Measurements from ENCODE around the gene RBM39. TPM values are rescaled to one million over a fixed set of nuclear protein-coding genes. Genes with fewer than 3 reads are reported as not detected.
A peak's percentile ranks its signal among the peaks of the same experiment; 100 is the strongest.

RBM39 gene
- total and polyA plus RNA-seq, 2 of the 13 experiments (the other 11 are each of a cell fraction or from before 2014, with no cell fraction given), result 788 to 920 TPM

DNA sequence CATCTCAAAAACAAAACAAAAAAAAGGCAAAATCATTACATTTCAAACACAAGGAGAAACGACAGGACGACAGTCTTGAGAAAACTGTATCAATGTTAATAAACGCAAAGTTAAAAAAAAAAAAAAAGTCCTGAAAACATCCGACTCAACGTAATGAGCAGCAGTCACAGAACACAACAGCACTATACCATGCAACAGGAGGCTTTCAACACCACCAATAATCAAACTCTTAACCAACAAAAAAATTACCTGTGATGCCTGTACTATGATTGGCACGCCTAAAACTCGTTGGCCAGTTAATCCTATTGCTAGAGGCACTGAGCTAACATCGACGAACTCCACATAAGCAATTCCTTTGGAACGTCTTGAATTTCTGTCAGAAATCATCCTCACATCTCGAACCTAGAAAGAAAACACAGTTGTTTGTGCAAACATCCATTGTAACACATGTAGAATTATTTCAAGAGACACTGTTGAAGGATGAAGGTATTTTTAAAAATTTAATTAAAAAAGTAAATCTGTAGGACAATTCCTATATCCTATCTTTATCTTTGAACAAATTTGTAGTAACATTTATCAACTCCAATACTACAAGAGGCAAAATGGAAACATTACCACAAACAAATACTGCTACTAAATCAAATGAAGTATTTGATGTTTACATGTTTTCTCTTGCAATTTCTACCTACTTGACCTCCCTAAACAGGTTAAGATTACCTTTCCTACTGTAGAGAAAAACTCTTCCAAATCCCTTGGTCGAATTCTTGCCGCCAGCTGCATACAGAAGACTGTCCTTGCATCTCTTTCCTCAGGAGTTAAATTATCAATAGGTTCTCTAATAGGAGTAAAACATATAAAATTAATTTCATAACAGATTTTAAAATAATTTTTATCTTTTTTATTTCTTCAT is 17.5 kb downstream of the RBM39 start:
- no peak overlapping the region for H3K9ac ChIP-seq (ENCODE audit: insufficient read depth, low read depth, low read length)
- in situ Hi-C loops (cut with HindIII; ENCODE audit: extremely low pct_ligation_motif_present, low pct_unique_long_range_greater_than_20kb), result no loop called here
- FAIRE-seq, result no peak
- H3K9me3 ChIP-seq (ENCODE audit: low read length), result no peaks in the 10 kb centered on the region
- peaks cover 86% of the 10 kb centered on the region for H3K79me2 ChIP-seq (ENCODE audit: insufficient read depth, low read length)
- no TSS peak for BruUV-seq (replicated peaks)
- 0 out of 3 replicates have a peak, but pooled peaks have one; percentile 1 for ATAC-seq
- ChIA-PET POLR2A (interaction anchor here (0.9 to 16.7 kb wide), 5 partner anchors 9 to 18 kb away, joined by 3 to 319 read pairs (median 5); partner anchors contain the start of genes NFS1, RBM39 and ROMO1), CTCF (ENCODE audit: low intra/inter-chr PET ratio, low total read pairs) (no interaction called here)
- no peaks in the 10 kb centered on the region for H3K27me3 ChIP-seq (ENCODE audit: control insufficient read depth in 1 of 2, insufficient read depth in 2 of 2, low read length in 2 of 2)
- H2AFZ ChIP-seq (ENCODE audit: low read length), result no peak overlapping the region
- DNase-seq (ENCODE audit: low spot score), result no peak
- WGBS (ENCODE audit: low lambda C conversion rate), result 97% methylated on average over 13 of the region's 13 CpGs
- intact Hi-C loops (cut with micrococcal nuclease; ENCODE audit: unreplicated experiment), result no loop called here
- H3K4me3 ChIP-seq (replicated peaks in 1 of 3; ENCODE audit: insufficient read depth in 1 of 3, low read depth in 2 of 3, low read length in 3 of 3), result no peak overlapping the region
- no peak overlapping the region for H3K27ac ChIP-seq (ENCODE audit: extremely low read length, insufficient read depth, low read length)
- H3K4me1 ChIP-seq (ENCODE audit: insufficient read depth, low read length), result 0 out of 2 replicates have a peak, but pooled peaks cover 5% of the 10 kb centered on the region
- peaks cover 64 to 93% of the 10 kb centered on the region in 2 experiments for H3K36me3 ChIP-seq (replicated peaks in 1 of 2; ENCODE audit: control insufficient read depth in 1 of 2, insufficient read depth in 2 of 2, low read length in 2 of 2)
- H3K4me2 ChIP-seq (ENCODE audit: low read depth, low read length), result no peak overlapping the region
- peaks cover 97% of the 10 kb centered on the region for H4K20me1 ChIP-seq (ENCODE audit: insufficient read depth, low read length)
- TF ChIP-seq ZBTB38 (CRISPR knock-in tag; IDR thresholded peaks at IDR 0.05) (no peak), NR2F1 (CRISPR knock-in tag; IDR thresholded peaks at IDR 0.05) (0 out of 4 replicates have a peak, but pooled peaks of 1 of the 2 experiments have one; percentile 35), ZBTB26 (CRISPR knock-in tag; IDR thresholded peaks at IDR 0.05; ENCODE audit: borderline replicate concordance) (no peak), MAFF (IDR thresholded peaks at IDR 0.05; ENCODE audit: low read depth, low read length) (peak; percentile 69), MAFK (conservative IDR thresholded peaks at IDR 0.05 in 1 of 2, IDR thresholded peaks at IDR 0.05 in 1 of 2; ENCODE audit: low read length in 2 of 2) (peak; percentile 80 to 81), ERF (CRISPR knock-in tag; IDR thresholded peaks at IDR 0.05) (0 out of 2 replicates have a peak, but pooled peaks have one; percentile 2), POLR2AphosphoS2 (IDR thresholded peaks at IDR 0.05; ENCODE audit: low read depth, low read length) (peak; percentile 93), RBM22 (optimal IDR thresholded peaks at IDR 0.05; ENCODE audit: low read length) (peak; percentile 91), POLR2G (IDR thresholded peaks at IDR 0.05; ENCODE audit: low read depth, low read length) (peak; percentile 26), PRPF4 (IDR thresholded peaks at IDR 0.05; ENCODE audit: low read depth, low read length, poor library complexity, severe bottlenecking) (peak; percentile 54), ZFX (CRISPR knock-in tag; IDR thresholded peaks at IDR 0.05; ENCODE audit: low read depth) (0 out of 2 replicates have a peak, but pooled peaks have one; percentile 8), NFE2 (CRISPR knock-in tag; IDR thresholded peaks at IDR 0.05) (no peak), BATF2 (CRISPR knock-in tag; IDR thresholded peaks at IDR 0.05) (no peak), RBFOX2 (IDR thresholded peaks at IDR 0.05; ENCODE audit: low read depth, low read length) (peak; percentile 68), AGO2 (optimal IDR thresholded peaks at IDR 0.05; ENCODE audit: low read depth, low read length) (peak; percentile 59), ATF4 (CRISPR knock-in tag; IDR thresholded peaks at IDR 0.05) (peak in 1 of 2 experiments; percentile 31; a peak in 1 of 4 replicates), PAF1 (CRISPR knock-in tag; IDR thresholded peaks at IDR 0.05) (peak; percentile 76; the same call in 1 of the 2 replicates)
- TF ChIP-seq, protein P1, sequence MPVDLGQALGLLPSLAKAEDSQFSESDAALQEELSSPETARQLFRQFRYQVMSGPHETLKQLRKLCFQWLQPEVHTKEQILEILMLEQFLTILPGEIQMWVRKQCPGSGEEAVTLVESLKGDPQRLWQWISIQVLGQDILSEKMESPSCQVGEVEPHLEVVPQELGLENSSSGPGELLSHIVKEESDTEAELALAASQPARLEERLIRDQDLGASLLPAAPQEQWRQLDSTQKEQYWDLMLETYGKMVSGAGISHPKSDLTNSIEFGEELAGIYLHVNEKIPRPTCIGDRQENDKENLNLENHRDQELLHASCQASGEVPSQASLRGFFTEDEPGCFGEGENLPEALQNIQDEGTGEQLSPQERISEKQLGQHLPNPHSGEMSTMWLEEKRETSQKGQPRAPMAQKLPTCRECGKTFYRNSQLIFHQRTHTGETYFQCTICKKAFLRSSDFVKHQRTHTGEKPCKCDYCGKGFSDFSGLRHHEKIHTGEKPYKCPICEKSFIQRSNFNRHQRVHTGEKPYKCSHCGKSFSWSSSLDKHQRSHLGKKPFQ (CRISPR knock-in tag; IDR thresholded peaks at IDR 0.05; ENCODE audit: insufficient replicate concordance), result peak; percentile 12
